ENCODE results near the gene TUBGCP6. TPM values are rescaled to one million over a fixed set of nuclear protein-coding genes. Genes with fewer than 3 reads are reported as not detected.

TUBGCP6 gene
- total RNA-seq, 1 donor from 2014 or later: 16.9 TPM

- peaks cover 10% of the 10 kb centered on the region for H3K27me3 Mint-ChIP-seq (ENCODE audit: insufficient read depth, low read depth)
- peaks cover 60% of the 10 kb centered on the region for H4K20me1 ChIP-seq (ENCODE audit: low read depth)
- H3K27ac ChIP-seq: no peak within 1 kb of the TSS
Measured at GRCh38 chr22:50269970-50270665, 25.3 kb upstream of the TUBGCP6 start, which contains the start of gene MAPK11. TSS of gene MAPK11 (minus strand) at chr22:50270380. CDS start at chr22:50270292, 88 bp downstream.

GRCh38 chr22:50269573-50269969 is 24.7 kb upstream of the TUBGCP6 start:
- no peak overlapping the region for H2AFZ ChIP-seq (replicated peaks)
- no peak overlapping the region for H3K27ac ChIP-seq
- Mint-ChIP-seq H3K27ac (no peak overlapping the region), H3K27me3 (ENCODE audit: insufficient read depth, low read depth) (peaks cover 10% of the 10 kb centered on the region), H3K4me1 (peaks cover 21% of the 10 kb centered on the region), H3K9me3 (peaks cover 2% of the 10 kb centered on the region), H3K4me3 (peak overlapping the region; percentile 79), H3K36me3 (peaks cover 5% of the 10 kb centered on the region)
- H4K20me1 ChIP-seq (ENCODE audit: low read depth): peaks cover 56% of the 10 kb centered on the region
- H3K9me3 ChIP-seq (ENCODE audit: low read depth): no peaks in the 10 kb centered on the region
- peaks cover 22% of the 10 kb centered on the region for H3K4me1 ChIP-seq
- no peak for DNase-seq (ENCODE audit: low spot score)
- H3K79me2 ChIP-seq (ENCODE audit: low read depth): no peaks in the 10 kb centered on the region
- H3F3A ChIP-seq (ENCODE audit: low read depth): peaks cover 25% of the 10 kb centered on the region
- H3K4me3 ChIP-seq: peak overlapping the region; percentile 49
- H3K36me3 ChIP-seq: no peaks in the 10 kb centered on the region
- H3K9ac ChIP-seq: no peak overlapping the region
- peak overlapping the region; percentile 92 for H3K4me2 ChIP-seq
- TF ChIP-seq EZH2phosphoT487 (IDR thresholded peaks at IDR 0.05): no peak
- no peak for TF ChIP-seq CTCF (IDR thresholded peaks at IDR 0.05)
- no peak for TF ChIP-seq EZH2 (IDR thresholded peaks at IDR 0.05)
- H3K27me3 ChIP-seq: peaks cover 69% of the 10 kb centered on the region

More at GRCh38 chr22:50269970-50270665, 25.3 kb upstream of the TUBGCP6 start, which contains the start of gene MAPK11:
- peaks cover 64% of the 10 kb centered on the region for H3K27me3 ChIP-seq
- Mint-ChIP-seq H3K27ac (peak within 1 kb of the TSS; percentile 66), H3K4me1 (peaks cover 25% of the 10 kb centered on the region), H3K9me3 (peaks cover 2% of the 10 kb centered on the region), H3K4me3 (peak within 1 kb of the TSS; percentile 83), H3K36me3 (peaks cover 8% of the 10 kb centered on the region)
- TF ChIP-seq EZH2phosphoT487 (IDR thresholded peaks at IDR 0.05): no peak
- TF ChIP-seq EZH2 (IDR thresholded peaks at IDR 0.05): peak; percentile 78
- DNase-seq (ENCODE audit: low spot score): peak; percentile 69
- no peak within 1 kb of the TSS for H3K9ac ChIP-seq
- H3K36me3 ChIP-seq: no peaks in the 10 kb centered on the region
- H3K9me3 ChIP-seq (ENCODE audit: low read depth): no peaks in the 10 kb centered on the region
- H3K4me1 ChIP-seq: peaks cover 22% of the 10 kb centered on the region
- no peaks in the 10 kb centered on the region for H3K79me2 ChIP-seq (ENCODE audit: low read depth)
- H3F3A ChIP-seq (ENCODE audit: low read depth): peaks cover 28% of the 10 kb centered on the region
- H2AFZ ChIP-seq (replicated peaks): no peak within 1 kb of the TSS
- peak within 1 kb of the TSS; percentile 92 for H3K4me2 ChIP-seq
- H3K4me3 ChIP-seq: peak within 1 kb of the TSS; percentile 49

- H3K36me3 ChIP-seq: no peaks in the 10 kb centered on the region
- DNase-seq (ENCODE audit: low spot score): no peak
- no peak overlapping the region for H3K4me3 ChIP-seq
- no peak overlapping the region for H3K4me2 ChIP-seq
- H3K79me2 ChIP-seq (ENCODE audit: low read depth): no peaks in the 10 kb centered on the region
- H2AFZ ChIP-seq (replicated peaks): no peak overlapping the region
- Mint-ChIP-seq H3K9me3 (peaks cover 2% of the 10 kb centered on the region), H3K4me1 (peaks cover 15% of the 10 kb centered on the region), H3K4me3 (peak overlapping the region; percentile 79), H3K27me3 (ENCODE audit: insufficient read depth, low read depth) (peaks cover 5% of the 10 kb centered on the region), H3K27ac (no peak overlapping the region), H3K36me3 (peaks cover under 1% of the 10 kb centered on the region)
- H3K4me1 ChIP-seq: peaks cover 22% of the 10 kb centered on the region
- peaks cover 49% of the 10 kb centered on the region for H4K20me1 ChIP-seq (ENCODE audit: low read depth)
- no peak for TF ChIP-seq EZH2phosphoT487 (IDR thresholded peaks at IDR 0.05)
- TF ChIP-seq EZH2 (IDR thresholded peaks at IDR 0.05): no peak
- peaks cover 77% of the 10 kb centered on the region for H3K27me3 ChIP-seq
- peaks cover 25% of the 10 kb centered on the region for H3F3A ChIP-seq (ENCODE audit: low read depth)
- H3K9me3 ChIP-seq (ENCODE audit: low read depth): no peaks in the 10 kb centered on the region
- no peak overlapping the region for H3K27ac ChIP-seq
- H3K9ac ChIP-seq: no peak overlapping the region
Measured at GRCh38 chr22:50268655-50269113, 23.9 kb upstream of the TUBGCP6 start.

- Mint-ChIP-seq H3K4me3 (no peak overlapping the region), H3K36me3 (no peaks in the 10 kb centered on the region), H3K9me3 (peaks cover 2% of the 10 kb centered on the region), H3K4me1 (peaks cover 11% of the 10 kb centered on the region), H3K27me3 (ENCODE audit: insufficient read depth, low read depth) (peaks cover 4% of the 10 kb centered on the region), H3K27ac (no peak overlapping the region)
- Histone ChIP-seq H3K9me3 (ENCODE audit: low read depth) (no peaks in the 10 kb centered on the region), H2AFZ (replicated peaks) (no peak overlapping the region), H3K79me2 (ENCODE audit: low read depth) (no peaks in the 10 kb centered on the region), H3K4me2 (peak overlapping the region; percentile 68), H3K4me3 (peak overlapping the region; percentile 23), H4K20me1 (ENCODE audit: low read depth) (peaks cover 45% of the 10 kb centered on the region), H3K4me1 (peaks cover 20% of the 10 kb centered on the region), H3K9ac (no peak overlapping the region), H3K36me3 (no peaks in the 10 kb centered on the region), H3K27me3 (peaks cover 85% of the 10 kb centered on the region), H3F3A (ENCODE audit: low read depth) (peaks cover 23% of the 10 kb centered on the region), H3K27ac (no peak overlapping the region)
- TF ChIP-seq EZH2 (IDR thresholded peaks at IDR 0.05): peak; percentile 73
- peak; percentile 45 for TF ChIP-seq CTCF (IDR thresholded peaks at IDR 0.05)
- peak; percentile 3 for TF ChIP-seq EZH2phosphoT487 (IDR thresholded peaks at IDR 0.05)
- peak; percentile 72 for DNase-seq (ENCODE audit: low spot score)
Measured at GRCh38 chr22:50267591-50268390, 23.0 kb upstream of the TUBGCP6 start.

Measured in neural progenitor cell (in vitro differentiated cells).